Fibroblast of lung (primary cell): Measurements from ENCODE around the gene ERGIC3. TPM values are rescaled to one million over a fixed set of nuclear protein-coding genes. Genes with fewer than 3 reads are reported as not detected.

ENCODE experiments used
- DNase-seq, 2 donors: peaks; one replicate each; pipeline versions ENCODE4 v3.0.0 to v3.0.0-alpha.2; 2010; ENCODE audit warnings: low read depth in 2 of 2
- H2AFZ ChIP-seq: 2 replicates; pipeline ENCODE4 v1.5.1; 2012; ENCODE audit warnings: low read length, control low read depth, inconsistent platforms
- H3K27ac ChIP-seq: 2 replicates; pipeline ENCODE4 v1.5.1; 2011; ENCODE audit warnings: low read length, control low read depth; ENCODE audit not compliant: insufficient read depth
- H3K27me3 ChIP-seq: 2 replicates; pipeline ENCODE4 v1.5.1; 2011; ENCODE audit warnings: mild to moderate bottlenecking, low read length; ENCODE audit not compliant: control insufficient read depth, insufficient read depth
- H3K36me3 ChIP-seq: 2 replicates; pipeline ENCODE4 v1.5.1; 2011; ENCODE audit warnings: low read length; ENCODE audit not compliant: control insufficient read depth, insufficient read depth
- H3K4me1 ChIP-seq: 2 replicates; pipeline ENCODE4 v1.5.1; 2011; ENCODE audit warnings: low read length; ENCODE audit not compliant: control insufficient read depth, insufficient read depth; ENCODE audit errors: extremely low read depth
- H3K4me2 ChIP-seq: 2 replicates; pipeline ENCODE4 v1.5.1; 2011; ENCODE audit warnings: low read length, control low read depth; ENCODE audit not compliant: insufficient read depth; ENCODE audit errors: extremely low read depth
- H3K4me3 ChIP-seq, 4 experiments: fragments of 200-600 bp in 1 of 4; sonication (generic) in 1 of 4; replicated peaks in 1 of 4; 2 replicates each; pipeline ENCODE4 v1.5.1; 2011 to 2016; ENCODE audit warnings: low read length in 4 of 4, low read depth in 3 of 4, mild to moderate bottlenecking in 3 of 4, control low read depth in 2 of 4, inconsistent platforms in 1 of 4, mixed read lengths in 1 of 4; ENCODE audit not compliant: insufficient read depth in 1 of 4; ENCODE audit errors: control extremely low read depth in 1 of 4
- H3K79me2 ChIP-seq: 2 replicates; pipeline ENCODE4 v1.5.1; 2012; ENCODE audit warnings: mild to moderate bottlenecking, low read length, inconsistent platforms; ENCODE audit not compliant: control insufficient read depth, insufficient read depth
- H3K9ac ChIP-seq: 2 replicates; pipeline ENCODE4 v1.5.1; 2011; ENCODE audit warnings: mild to moderate bottlenecking, low read length, control low read depth; ENCODE audit not compliant: insufficient read depth
- H3K9me3 ChIP-seq: 2 replicates; pipeline ENCODE4 v1.5.1; 2012; ENCODE audit warnings: low read depth, low read length; ENCODE audit not compliant: control insufficient read depth, insufficient read depth
- H4K20me1 ChIP-seq: 2 replicates; pipeline ENCODE4 v1.5.1; 2011; ENCODE audit warnings: low read length; ENCODE audit not compliant: control insufficient read depth, insufficient read depth; ENCODE audit errors: extremely low read depth
- CTCF ChIP-seq, 2 donors: IDR thresholded peaks in 1 of 2; conservative IDR thresholded peaks in 1 of 2; 1 replicate in 1 of 2; 2 replicates in 1 of 2; pipeline ENCODE4 v1.5.1; 2011 to 2012; ENCODE audit warnings: low read length in 2 of 2, control low read depth in 1 of 2, inconsistent platforms in 1 of 2, low read depth in 1 of 2, mild to moderate bottlenecking in 1 of 2
- EZH2 ChIP-seq: IDR thresholded peaks from 2 replicates; pipeline ENCODE4 v1.5.1; 2012; ENCODE audit warnings: low read length, control low read depth, mild to moderate bottlenecking; ENCODE audit errors: missing control alignments
- polyA plus RNA-seq, 2 donors: library from polyadenylated mRNA; depleted of rRNA in 1 of 2; stranded (reverse) in 1 of 2; unstranded in 1 of 2; fragments of >200 nt; gene quantifications; 2 replicates each; pipeline ENCODE4 v1.2.1, GENCODE V29; 2011 to 2012; ENCODE audit warnings: missing spikeins in 1 of 2
- total RNA-seq: library from RNA; depleted of rRNA; stranded (reverse); fragments of >200 nt; gene quantifications from 2 replicates; pipeline ENCODE4 v1.2.1, GENCODE V29; 2014

ERGIC3 gene
- total and polyA plus RNA-seq, 2 donors (not counting 1 experiment from before 2014, with no cell fraction given): 335 to 355 TPM

GRCh38 chr20:35546127-35546526 lies 4.2 kb downstream of the ERGIC3 start:
- no peak overlapping the region for H3K9ac ChIP-seq
- H3K9me3 ChIP-seq: no peaks in the 10 kb centered on the region
- H3K4me1 ChIP-seq: peaks cover 2% of the 10 kb centered on the region
- DNase-seq: no peak
- H3K27ac ChIP-seq: no peak overlapping the region
- no peak overlapping the region for H3K4me3 ChIP-seq
- no peaks in the 10 kb centered on the region for H4K20me1 ChIP-seq
- H3K79me2 ChIP-seq: peaks cover 8% of the 10 kb centered on the region
- TF ChIP-seq EZH2: no peak
- no peak for TF ChIP-seq CTCF (conservative IDR thresholded peaks at IDR 0.05 in 1 of 2, IDR thresholded peaks at IDR 0.05 in 1 of 2; ENCODE audit: low read depth in 1 of 2, low read length in 2 of 2)
- no peak overlapping the region for H3K4me2 ChIP-seq
- H3K27me3 ChIP-seq: no peaks in the 10 kb centered on the region
- peaks cover 18% of the 10 kb centered on the region for H3K36me3 ChIP-seq
- H2AFZ ChIP-seq: no peak overlapping the region

GRCh38 chr20:35547329-35547728 lies 5.5 kb downstream of the ERGIC3 start:
- H3K79me2 ChIP-seq: peaks cover 5% of the 10 kb centered on the region
- H3K4me3 ChIP-seq: no peak overlapping the region
- H3K27me3 ChIP-seq: no peaks in the 10 kb centered on the region
- TF ChIP-seq CTCF (conservative IDR thresholded peaks at IDR 0.05 in 1 of 2, IDR thresholded peaks at IDR 0.05 in 1 of 2; ENCODE audit: low read depth in 1 of 2, low read length in 2 of 2): no peak
- TF ChIP-seq EZH2: no peak
- H3K9me3 ChIP-seq: no peaks in the 10 kb centered on the region
- H2AFZ ChIP-seq: no peak overlapping the region
- no peaks in the 10 kb centered on the region for H4K20me1 ChIP-seq
- H3K9ac ChIP-seq: no peak overlapping the region
- H3K4me2 ChIP-seq: no peak overlapping the region
- peaks cover 23% of the 10 kb centered on the region for H3K36me3 ChIP-seq
- peaks cover 2% of the 10 kb centered on the region for H3K4me1 ChIP-seq
- no peak for DNase-seq
- no peak overlapping the region for H3K27ac ChIP-seq

- Histone ChIP-seq H3K27ac (no peak overlapping the region), H4K20me1 (no peaks in the 10 kb centered on the region), H3K4me2 (no peak overlapping the region), H2AFZ (no peak overlapping the region), H3K9me3 (no peaks in the 10 kb centered on the region), H3K4me1 (no peaks in the 10 kb centered on the region), H3K36me3 (peaks cover 32% of the 10 kb centered on the region), H3K79me2 (no peaks in the 10 kb centered on the region), H3K27me3 (no peaks in the 10 kb centered on the region), H3K9ac (no peak overlapping the region), H3K4me3 (no peak overlapping the region)
- TF ChIP-seq CTCF (conservative IDR thresholded peaks at IDR 0.05 in 1 of 2, IDR thresholded peaks at IDR 0.05 in 1 of 2; ENCODE audit: low read depth in 1 of 2, low read length in 2 of 2): no peak
- no peak for TF ChIP-seq EZH2
- DNase-seq: peak; percentile 6 to 40
These were observed 9.6 kb downstream of the ERGIC3 start for GRCh38 chr20:35551503-35551902.
